ENCODE data around the gene UGDH. TPM values are rescaled to one million over a fixed set of nuclear protein-coding genes. Genes with fewer than 3 reads are reported as not detected.

The UGDH gene
- total RNA-seq, 4 donors from 2014 or later, result 168 to 335 (median 204) TPM

- H3K36me3 ChIP-seq, result peaks cover 0 to 64% (median 0%) of the 10 kb centered on the region in 3 donors
- no peaks in the 10 kb centered on the region for H3K27me3 ChIP-seq
- no peaks in the 10 kb centered on the region for H3K9me3 ChIP-seq
- no peak overlapping the region for H3K4me3 ChIP-seq
- TF ChIP-seq CTCF (IDR thresholded peaks at IDR 0.05), result no peak
- TF ChIP-seq POLR2A (IDR thresholded peaks at IDR 0.05), result no peak
- no peak for DNase-seq
- H3K4me1 ChIP-seq, result peaks cover 0 to 15% (median 7%) of the 10 kb centered on the region in 4 donors
- no peak overlapping the region for H3K27ac ChIP-seq
Measured at GRCh38 chr4:39452860-39453587, 74.2 kb downstream of the UGDH start.

GRCh38 chr4:39452153-39452859 lies 74.9 kb downstream of the UGDH start:
- H3K4me1 ChIP-seq, result peaks cover 0 to 16% (median 3%) of the 10 kb centered on the region in 4 donors
- no peak overlapping the region for H3K27ac ChIP-seq
- TF ChIP-seq POLR2A (IDR thresholded peaks at IDR 0.05) (no peak), CTCF (IDR thresholded peaks at IDR 0.05) (no peak)
- H3K4me3 ChIP-seq, result no peak overlapping the region
- H3K9me3 ChIP-seq, result no peaks in the 10 kb centered on the region
- DNase-seq, result no peak
- H3K36me3 ChIP-seq, result peaks cover 0 to 61% (median 0%) of the 10 kb centered on the region in 3 donors
- H3K27me3 ChIP-seq, result no peaks in the 10 kb centered on the region

- Histone ChIP-seq H3K9me3 (no peaks in the 10 kb centered on the region), H3K4me3 (no peak overlapping the region), H3K36me3 (peaks cover 0 to 53% (median 0%) of the 10 kb centered on the region in 3 donors), H3K4me1 (peaks cover 0 to 11% (median 0%) of the 10 kb centered on the region in 4 donors), H3K27me3 (no peaks in the 10 kb centered on the region), H3K27ac (no peak overlapping the region)
- no peak for TF ChIP-seq CTCF (IDR thresholded peaks at IDR 0.05)
- TF ChIP-seq POLR2A (IDR thresholded peaks at IDR 0.05), result no peak
- DNase-seq, result no peak
Measured at GRCh38 chr4:39451423-39452023, 75.7 kb downstream of the UGDH start.

GRCh38 chr4:39450618-39451017 lies 76.6 kb downstream of the UGDH start:
- H3K27ac ChIP-seq, result no peak overlapping the region
- no peak overlapping the region for H3K4me3 ChIP-seq
- TF ChIP-seq POLR2A (IDR thresholded peaks at IDR 0.05) (no peak), CTCF (IDR thresholded peaks at IDR 0.05) (no peak)
- DNase-seq, result no peak
- no peaks in the 10 kb centered on the region for H3K9me3 ChIP-seq
- H3K27me3 ChIP-seq, result no peaks in the 10 kb centered on the region
- peaks cover 0 to 11% (median 0%) of the 10 kb centered on the region in 4 donors for H3K4me1 ChIP-seq
- peaks cover 0 to 44% (median 0%) of the 10 kb centered on the region in 3 donors for H3K36me3 ChIP-seq

Other genes starting within 250 kb of the UGDH start
- gene RFC1, start 161.1 kb downstream of the UGDH start, total RNA-seq, result 10 to 100 TPM; 15.0 to 49.5 (median 43.6) TPM
- gene KLB, start 120.5 kb downstream of the UGDH start, total RNA-seq, result 1 to 10 TPM in 2 of 4 donors, under 1 TPM in 1, not detected in 1; 0.66 to 1.8 (median 1.3) TPM
- gene RPL9, start 68.5 kb downstream of the UGDH start, total RNA-seq, result 1,000 to 10,000 TPM in 2 of 4 donors, 100 to 1,000 TPM in 2; 798 to 2,811 (median 1,122) TPM
- 10 to 100 TPM; 11.9 to 27.2 (median 17.0) TPM for gene LIAS, start 68.4 kb downstream of the UGDH start, total RNA-seq
- 10 to 100 TPM; 27.7 to 49.6 (median 39.8) TPM for gene SMIM14, start 111.4 kb upstream of the UGDH start, total RNA-seq
- 10 to 100 TPM; 18.4 to 38.8 (median 26.1) TPM for gene UBE2K, start 170.7 kb upstream of the UGDH start, total RNA-seq